Measurements from ENCODE around the gene DDX47. TPM values are rescaled to one million over a fixed set of nuclear protein-coding genes. Genes with fewer than 3 reads are reported as not detected.

The DDX47 gene
- total and polyA plus RNA-seq, 2 of the 4 experiments (the other 2 are of a cell fraction) = 77.8 to 89.5 TPM

GRCh38 chr12:12804432-12804886, 8.7 kb upstream of the DDX47 start:
- 0 out of 2 replicates have a peak overlapping the region, but pooled peaks have one; percentile 34 for H3K9ac ChIP-seq (ENCODE audit: low read depth, low read length)
- peak; percentile 79 for ATAC-seq (ENCODE audit: low read depth)
- no TSS peak for BruUV-seq (replicated peaks)
- peak; percentile 83 for TF ChIP-seq FOS (IDR thresholded peaks at IDR 0.05; ENCODE audit: low read depth, low read length)
- no peak for TF ChIP-seq MXI1 (IDR thresholded peaks at IDR 0.05; ENCODE audit: borderline replicate concordance, low read depth, low read length)
- no peak for TF ChIP-seq MAFK (IDR thresholded peaks at IDR 0.05; ENCODE audit: low read depth, low read length)
- no peak for TF ChIP-seq RFX5 (IDR thresholded peaks at IDR 0.05; ENCODE audit: low read depth, low read length)
- no peak for TF ChIP-seq CHD1 (IDR thresholded peaks at IDR 0.05; ENCODE audit: low read depth, low read length)
- TF ChIP-seq MAZ (IDR thresholded peaks at IDR 0.05; ENCODE audit: borderline replicate concordance, low read depth, low read length) = no peak
- no peak for TF ChIP-seq USF2 (IDR thresholded peaks at IDR 0.05; ENCODE audit: low read depth, low read length)
- no peak for TF ChIP-seq RAD21 (IDR thresholded peaks at IDR 0.05; ENCODE audit: low read length)
- TF ChIP-seq ELK1 (IDR thresholded peaks at IDR 0.05; ENCODE audit: borderline replicate concordance, low read depth, low read length) = no peak
- no peak for TF ChIP-seq NFE2L2 (IDR thresholded peaks at IDR 0.05; ENCODE audit: low read depth, low read length)
- no peak for TF ChIP-seq CTCF (conservative IDR thresholded peaks at IDR 0.05; ENCODE audit: low read depth, low read length)
- TF ChIP-seq RCOR1 (IDR thresholded peaks at IDR 0.05; ENCODE audit: insufficient replicate concordance, low read length) = no peak
- 0 out of 2 replicates have a peak, but pooled peaks have one; percentile 10 for TF ChIP-seq CEBPB (IDR thresholded peaks at IDR 0.05; ENCODE audit: low read depth, low read length)
- no peak for TF ChIP-seq SMC3 (IDR thresholded peaks at IDR 0.05; ENCODE audit: low read depth, low read length)
- TF ChIP-seq POLR2A (IDR thresholded peaks at IDR 0.05; ENCODE audit: low read depth, low read length) = peak; percentile 64; the same call in 1 of the 2 replicates

More at GRCh38 chr12:12804432-12804886, 8.7 kb upstream of the DDX47 start:
- Histone ChIP-seq H3K18ac (ENCODE audit: low read depth, low read length) (peak overlapping the region; percentile 80; the same call in 1 of the 2 replicates), H2BK15ac (ENCODE audit: low read depth, low read length) (peak overlapping the region; percentile 73), H3K27me3 (ENCODE audit: control insufficient read depth, insufficient read depth, low read length) (no peaks in the 10 kb centered on the region), H3K4me1 (ENCODE audit: control insufficient read depth, insufficient read depth, low read length) (peaks cover 22% of the 10 kb centered on the region), H2BK20ac (ENCODE audit: low read depth, low read length) (peak overlapping the region; percentile 87), H3K9me3 (ENCODE audit: control insufficient read depth, insufficient read depth, low read length) (no peaks in the 10 kb centered on the region), H2AK5ac (ENCODE audit: low read depth, low read length) (peak overlapping the region; percentile 80), H3K4me2 (ENCODE audit: low read depth, low read length) (peak overlapping the region; percentile 83), H2BK120ac (ENCODE audit: low read depth, low read length) (peak overlapping the region; percentile 86), H3K56ac (ENCODE audit: extremely low read depth, insufficient read depth, low read length) (peak overlapping the region; percentile 28; the same call in 1 of the 2 replicates), H4K91ac (ENCODE audit: insufficient read depth, low read depth, low read length) (peak overlapping the region; percentile 57; the same call in 1 of the 2 replicates), H3K9me1 (ENCODE audit: insufficient read depth, low read length) (peaks cover 16% of the 10 kb centered on the region; the same call in 1 of the 2 replicates), H3K14ac (replicated peaks; ENCODE audit: low read depth, low read length) (peak overlapping the region; percentile 83), H2AK9ac (replicated peaks; ENCODE audit: low read depth, low read length, poor library complexity) (peak overlapping the region; percentile 63), H4K8ac (ENCODE audit: low read depth in 2 of 2, low read length in 2 of 2) (peak overlapping the region; percentile 21 to 80; a peak in 2 of 4 replicates), H3K79me1 (ENCODE audit: low read depth in 1 of 2, low read length in 2 of 2) (peaks cover 3 to 9% of the 10 kb centered on the region in 2 experiments; a peak in 2 of 4 replicates), H4K5ac (ENCODE audit: low read depth, low read length) (peak overlapping the region; percentile 44; the same call in 1 of the 2 replicates), H3K27ac (ENCODE audit: insufficient read depth, low read length) (peak overlapping the region; percentile 54; the same call in 1 of the 2 replicates), H3K4me3 (ENCODE audit: insufficient read depth, low read depth, low read length) (no peak overlapping the region), H3K23ac (ENCODE audit: low read depth, low read length) (peak overlapping the region; percentile 73; the same call in 1 of the 2 replicates), H4K20me1 (ENCODE audit: insufficient read depth, low read length) (no peaks in the 10 kb centered on the region), H2BK5ac (ENCODE audit: low read depth, low read length, poor library complexity, severe bottlenecking) (peak overlapping the region; percentile 92), H3K4ac (ENCODE audit: low read depth, low read length) (peak overlapping the region; percentile 82), H3K36me3 (ENCODE audit: control insufficient read depth, insufficient read depth, low read length) (no peaks in the 10 kb centered on the region), H2AFZ (replicated peaks; ENCODE audit: low read length, poor library complexity) (peak overlapping the region; percentile 75)
- in situ Hi-C loops (cut with MboI; ENCODE audit: low sequenced_read_pairs) = no loop called here
- DNase-seq = peak; percentile 95
- ChIA-PET CTCF (no interaction called here), POLR2A (ENCODE audit: unreplicated experiment) (no interaction called here)
- dilution Hi-C loops (cut with HindIII; ENCODE audit: low sequenced_read_pairs, unreplicated experiment) = no loop called here
- intact Hi-C loops (cut with micrococcal nuclease) = loop anchor here (5.0 kb wide), 1 partner anchor 418 kb away; no protein-coding TSS in a partner anchor
- WGBS, 2 experiments (ENCODE audit: extremely low coverage in 2 of 2, insufficient read length in 1 of 2) = 8% methylated on average over 2 of the region's 6 CpGs; no CpG with 5 or more reads in 1 of the 2 experiments
